Ascending aorta (tissue), 2 donors: ENCODE measurements around the gene KRTAP10-9. TPM values are rescaled to one million over a fixed set of nuclear protein-coding genes. Genes with fewer than 3 reads are reported as not detected.

Source experiments
- DNase-seq, 2 donors: peaks; one replicate each; pipeline ENCODE4 v3.0.0-alpha.2; 2019; ENCODE audit warnings: low spot score in 2 of 2
- H3K27ac ChIP-seq, 2 donors: fragments of 200-600 bp; sonication (generic); one replicate each; pipeline ENCODE4 v1.5.1; 2016 to 2017; ENCODE audit warnings: mild to moderate bottlenecking in 1 of 2
- H3K27me3 ChIP-seq: fragments of 200-600 bp; sonication (generic); one replicate; pipeline ENCODE4 v1.5.1; 2017
- H3K36me3 ChIP-seq, 2 donors: fragments of 200-600 bp; sonication (generic); one replicate each; pipeline ENCODE4 v1.5.1; 2016
- H3K4me1 ChIP-seq, 2 donors: fragments of 200-600 bp; sonication (generic); one replicate each; pipeline ENCODE4 v1.5.1; 2016 to 2017; ENCODE audit warnings: mild to moderate bottlenecking in 1 of 2
- H3K4me3 ChIP-seq, 2 donors: fragments of 200-600 bp; sonication (generic); one replicate each; pipeline ENCODE4 v1.5.1; 2016 to 2017; ENCODE audit warnings: mild to moderate bottlenecking in 1 of 2
- H3K9me3 ChIP-seq, 2 donors: fragments of 200-600 bp; sonication (generic); one replicate each; pipeline ENCODE4 v1.5.1; 2016
- CTCF ChIP-seq, 3 experiments: fragments of 200-600 bp in 2 of 3; fragments of 450-650 bp in 1 of 3; sonication (generic) in 2 of 3; IDR thresholded peaks; one replicate each; pipeline ENCODE4 v1.5.1; 2016 to 2019; ENCODE audit warnings: antibody characterized with exemption in 3 of 3, mild to moderate bottlenecking in 1 of 3, moderate library complexity in 1 of 3
- intact Hi-C: fragments of 100-400 bp; cut with DNase I; formaldehyde crosslinking; loops from one replicate; pipeline ENCODE4 v1.15.1; 2023
- total RNA-seq: library from RNA; depleted of rRNA; stranded (reverse); fragments of >200 nt; gene quantifications from one replicate; pipeline ENCODE4 v1.1.0, GENCODE V29; 2016

KRTAP10-9 gene
- total RNA-seq, 1 donor from 2014 or later = not detected

- DNase-seq = no peak
- H3K9me3 ChIP-seq = no peaks in the 10 kb centered on the region
- H3K4me1 ChIP-seq = no peaks in the 10 kb centered on the region
- H3K36me3 ChIP-seq = no peaks in the 10 kb centered on the region
- no peak overlapping the region for H3K4me3 ChIP-seq
- H3K27me3 ChIP-seq = no peaks in the 10 kb centered on the region
- intact Hi-C loops = no loop called here
- TF ChIP-seq CTCF (IDR thresholded peaks at IDR 0.05) = no peak
- no peak overlapping the region for H3K27ac ChIP-seq
Measured at GRCh38 chr21:44601596-44602462, 25.1 kb upstream of the KRTAP10-9 start.

GRCh38 chr21:44602463-44602850, 24.4 kb upstream of the KRTAP10-9 start:
- H3K27me3 ChIP-seq = no peaks in the 10 kb centered on the region
- no peaks in the 10 kb centered on the region for H3K4me1 ChIP-seq
- H3K36me3 ChIP-seq = no peaks in the 10 kb centered on the region
- H3K27ac ChIP-seq = no peak overlapping the region
- intact Hi-C loops = no loop called here
- H3K4me3 ChIP-seq = no peak overlapping the region
- no peaks in the 10 kb centered on the region for H3K9me3 ChIP-seq
- no peak for DNase-seq
- no peak for TF ChIP-seq CTCF (IDR thresholded peaks at IDR 0.05)

GRCh38 chr21:44603109-44603875, 23.6 kb upstream of the KRTAP10-9 start:
- DNase-seq = no peak
- H3K4me1 ChIP-seq = no peaks in the 10 kb centered on the region
- no peak overlapping the region for H3K27ac ChIP-seq
- no peaks in the 10 kb centered on the region for H3K9me3 ChIP-seq
- no peak overlapping the region for H3K4me3 ChIP-seq
- no peaks in the 10 kb centered on the region for H3K36me3 ChIP-seq
- no peak for TF ChIP-seq CTCF (IDR thresholded peaks at IDR 0.05)
- intact Hi-C loops = no loop called here
- H3K27me3 ChIP-seq = no peaks in the 10 kb centered on the region

GRCh38 chr21:44603911-44604310, 23.0 kb upstream of the KRTAP10-9 start:
- H3K36me3 ChIP-seq = no peaks in the 10 kb centered on the region
- no peaks in the 10 kb centered on the region for H3K4me1 ChIP-seq
- no peak overlapping the region for H3K27ac ChIP-seq
- intact Hi-C loops = no loop called here
- no peak overlapping the region for H3K4me3 ChIP-seq
- no peaks in the 10 kb centered on the region for H3K27me3 ChIP-seq
- DNase-seq = no peak
- no peak for TF ChIP-seq CTCF (IDR thresholded peaks at IDR 0.05)
- H3K9me3 ChIP-seq = no peaks in the 10 kb centered on the region

- no peak for DNase-seq
- Histone ChIP-seq H3K4me1 (no peaks in the 10 kb centered on the region), H3K4me3 (no peak overlapping the region), H3K27ac (no peak overlapping the region), H3K36me3 (no peaks in the 10 kb centered on the region), H3K27me3 (no peaks in the 10 kb centered on the region), H3K9me3 (no peaks in the 10 kb centered on the region)
- intact Hi-C loops = no loop called here
- no peak for TF ChIP-seq CTCF (IDR thresholded peaks at IDR 0.05)
Measured at GRCh38 chr21:44606495-44606894, 20.4 kb upstream of the KRTAP10-9 start.
